ENCODE measurements around the gene CLASRP. TPM values are rescaled to one million over a fixed set of nuclear protein-coding genes. Genes with fewer than 3 reads are reported as not detected.

The CLASRP gene
- total and polyA plus RNA-seq, 9 of the 15 experiments (the other 6 are each of a cell fraction or from before 2014, with no cell fraction given): 0.94 to 86.3 (median 44.0) TPM

DNA sequence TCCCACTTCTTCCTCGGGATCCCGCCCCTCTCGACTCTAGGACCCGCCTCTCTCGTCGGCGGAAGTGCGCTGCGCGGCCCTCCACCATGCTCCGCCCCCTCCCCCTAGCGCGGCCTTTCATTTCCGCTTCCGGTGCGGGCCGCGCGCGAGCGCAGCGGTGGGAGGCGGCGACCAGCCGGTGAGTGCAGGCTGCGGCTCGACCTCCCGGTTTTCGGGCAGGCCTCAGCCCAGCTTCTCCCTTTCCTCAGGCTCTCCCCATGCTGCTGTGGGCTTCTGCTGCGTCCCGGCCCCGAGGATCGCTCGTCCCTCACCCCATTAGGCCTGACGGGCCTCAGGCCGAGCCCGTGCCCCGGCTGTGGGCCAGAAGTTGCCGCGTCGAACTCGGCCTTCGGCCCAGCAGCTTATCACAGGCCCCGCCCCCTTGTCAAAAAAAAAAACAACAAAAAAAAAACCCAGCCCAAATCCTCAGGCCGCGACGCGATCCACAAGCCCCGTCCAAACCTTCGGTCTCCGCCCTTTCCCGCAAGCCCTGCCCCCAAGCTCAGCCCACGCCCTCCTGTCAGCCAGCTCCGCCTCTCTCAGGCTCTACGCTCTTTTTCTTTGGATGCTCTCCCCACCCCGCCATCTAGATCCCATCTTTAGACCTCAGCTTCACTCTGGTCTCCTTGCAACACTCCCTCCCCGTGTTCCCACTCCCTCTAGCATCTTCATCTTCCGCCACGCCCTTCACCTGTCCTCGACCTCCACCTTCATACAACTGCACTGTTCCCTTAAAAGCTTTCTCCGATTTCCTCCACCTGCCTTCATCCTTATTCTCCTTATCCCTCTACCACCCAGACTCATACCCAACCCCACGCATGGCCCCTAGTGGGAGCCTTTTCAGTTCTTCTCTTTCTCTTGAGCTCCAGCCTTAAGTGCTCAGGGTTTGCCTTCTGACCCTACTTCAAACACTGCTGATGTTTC lies at the start of gene CLASRP (continued):
- TF ChIP-seq, protein P1, sequence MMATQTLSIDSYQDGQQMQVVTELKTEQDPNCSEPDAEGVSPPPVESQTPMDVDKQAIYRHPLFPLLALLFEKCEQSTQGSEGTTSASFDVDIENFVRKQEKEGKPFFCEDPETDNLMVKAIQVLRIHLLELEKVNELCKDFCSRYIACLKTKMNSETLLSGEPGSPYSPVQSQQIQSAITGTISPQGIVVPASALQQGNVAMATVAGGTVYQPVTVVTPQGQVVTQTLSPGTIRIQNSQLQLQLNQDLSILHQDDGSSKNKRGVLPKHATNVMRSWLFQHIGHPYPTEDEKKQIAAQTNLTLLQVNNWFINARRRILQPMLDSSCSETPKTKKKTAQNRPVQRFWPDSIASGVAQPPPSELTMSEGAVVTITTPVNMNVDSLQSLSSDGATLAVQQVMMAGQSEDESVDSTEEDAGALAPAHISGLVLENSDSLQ (IDR thresholded peaks at IDR 0.05): peak; percentile 61
- TF ChIP-seq NR2C1 (IDR thresholded peaks at IDR 0.05): peak; percentile 95
- peak; percentile 95 for TF ChIP-seq NR2C1 (tag; IDR thresholded peaks at IDR 0.05)
- TF ChIP-seq KHSRP (IDR thresholded peaks at IDR 0.05): no peak
- peak; percentile 61; the same call in 1 of the 2 replicates for TF ChIP-seq DIDO1 (tag; IDR thresholded peaks at IDR 0.05; ENCODE audit: low read depth)
- peak; percentile 96 for TF ChIP-seq SAP30 (IDR thresholded peaks at IDR 0.05; ENCODE audit: borderline replicate concordance, insufficient read depth, low read depth, low read length, poor library complexity, severe bottlenecking)
- TF ChIP-seq PBX2 (CRISPR knock-in tag; IDR thresholded peaks at IDR 0.05; ENCODE audit: low read depth): 0 out of 2 replicates have a peak, but pooled peaks have one; percentile 11
- TF ChIP-seq PBX2 (tag; conservative IDR thresholded peaks at IDR 0.05; ENCODE audit: low read depth): no peak
- 0 out of 2 replicates have a peak, but pooled peaks have one; percentile 73 for TF ChIP-seq TRIM25 (IDR thresholded peaks at IDR 0.05; ENCODE audit: borderline replicate concordance)
- peak; percentile 91 for TF ChIP-seq POLR2B (IDR thresholded peaks at IDR 0.05; ENCODE audit: low read depth, partially characterized antibody)
- peak in 2 of 3 experiments; percentile 60 to 65; a peak in 3 of 6 replicates for TF ChIP-seq ZBTB11 (CRISPR knock-in tag; IDR thresholded peaks at IDR 0.05)
- peak; percentile 97 for TF ChIP-seq PHF8 (IDR thresholded peaks at IDR 0.05; ENCODE audit: borderline replicate concordance, low read length)
- TF ChIP-seq ZNF224 (CRISPR knock-in tag; IDR thresholded peaks at IDR 0.05): 0 out of 2 replicates have a peak, but pooled peaks have one; percentile 17
- no peak for TF ChIP-seq E2F5 (CRISPR knock-in tag; IDR thresholded peaks at IDR 0.05)
- TF ChIP-seq TRIM28 (IDR thresholded peaks at IDR 0.05): no peak
